Right renal cortex interstitium (tissue), 3 donors: ENCODE data around the gene FERD3L. TPM values are rescaled to one million over a fixed set of nuclear protein-coding genes. Genes with fewer than 3 reads are reported as not detected.
"Not testable (repeated sequence)": the region's sequence is repeated elsewhere in the genome, so short reads cannot be mapped to it uniquely, and the experiment has no call there.

ENCODE experiments used
- DNase-seq, 3 donors: peaks; one replicate each; pipeline ENCODE4 v3.0.0-alpha.2; 2013; ENCODE audit warnings: low read depth in 3 of 3, low spot score in 2 of 3
- polyA plus RNA-seq, 3 donors: library from polyadenylated mRNA; unstranded; fragments of 120-200 nt; gene quantifications; one replicate each; pipeline ENCODE4 v1.2.1, GENCODE V29; 2013; ENCODE audit not compliant: insufficient read length in 3 of 3

Gene FERD3L, protein sequence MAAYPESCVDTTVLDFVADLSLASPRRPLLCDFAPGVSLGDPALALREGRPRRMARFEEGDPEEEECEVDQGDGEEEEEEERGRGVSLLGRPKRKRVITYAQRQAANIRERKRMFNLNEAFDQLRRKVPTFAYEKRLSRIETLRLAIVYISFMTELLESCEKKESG
- not detected for polyA plus RNA-seq

DNA sequence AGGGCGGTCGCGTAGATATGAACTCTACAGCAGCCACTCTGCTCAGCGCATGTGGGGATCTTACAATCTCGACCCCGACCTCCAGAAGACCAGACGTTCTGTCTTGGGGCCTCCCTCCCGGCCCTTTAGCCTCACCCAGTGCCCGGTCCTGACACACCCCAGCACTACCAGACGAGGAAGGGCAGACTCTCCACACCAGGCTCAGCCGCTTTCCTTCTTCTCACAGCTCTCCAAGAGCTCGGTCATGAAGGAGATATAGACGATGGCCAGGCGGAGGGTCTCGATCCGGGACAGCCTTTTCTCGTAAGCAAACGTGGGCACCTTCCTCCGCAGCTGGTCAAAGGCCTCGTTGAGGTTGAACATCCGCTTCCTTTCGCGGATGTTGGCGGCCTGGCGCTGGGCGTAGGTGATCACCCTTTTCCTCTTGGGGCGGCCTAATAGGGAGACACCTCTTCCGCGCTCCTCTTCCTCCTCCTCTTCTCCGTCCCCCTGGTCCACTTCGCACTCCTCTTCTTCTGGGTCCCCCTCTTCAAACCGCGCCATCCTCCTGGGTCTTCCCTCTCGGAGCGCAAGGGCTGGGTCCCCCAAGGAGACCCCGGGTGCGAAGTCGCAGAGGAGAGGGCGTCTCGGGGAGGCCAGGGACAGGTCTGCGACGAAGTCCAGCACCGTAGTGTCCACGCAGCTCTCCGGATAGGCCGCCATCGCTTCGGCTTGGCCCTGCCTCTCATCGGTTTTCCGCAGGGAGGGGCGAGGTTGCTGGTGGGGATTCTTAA, at the start of gene FERD3L:
FERD3L (minus strand) TSS at position 761 of the 773 bp plus-strand sequence; CDS start at position 702, 59 bp downstream.
- DNase-seq: no peak

DNA sequence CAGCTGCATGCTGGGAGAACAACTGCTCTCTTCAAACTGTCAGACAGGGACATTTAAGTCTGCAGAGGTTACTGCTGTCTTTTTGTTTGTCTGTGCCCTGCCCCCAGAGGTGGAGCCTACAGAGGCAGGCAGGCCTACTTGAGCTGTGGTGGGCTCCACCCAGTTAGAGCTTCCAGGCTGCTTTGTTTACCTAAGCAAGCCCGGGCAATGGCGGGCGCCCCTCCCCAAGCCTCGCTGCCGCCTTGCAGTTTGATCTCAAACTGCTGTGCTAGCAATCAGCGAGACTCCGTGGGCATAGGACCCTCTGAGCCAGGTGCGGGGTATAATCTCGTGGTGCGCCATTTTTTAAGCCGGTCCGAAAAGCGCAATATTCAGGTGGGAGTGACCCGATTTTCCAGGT, 49.2 kb upstream of the FERD3L start:
- not testable (repeated sequence) for DNase-seq

DNA sequence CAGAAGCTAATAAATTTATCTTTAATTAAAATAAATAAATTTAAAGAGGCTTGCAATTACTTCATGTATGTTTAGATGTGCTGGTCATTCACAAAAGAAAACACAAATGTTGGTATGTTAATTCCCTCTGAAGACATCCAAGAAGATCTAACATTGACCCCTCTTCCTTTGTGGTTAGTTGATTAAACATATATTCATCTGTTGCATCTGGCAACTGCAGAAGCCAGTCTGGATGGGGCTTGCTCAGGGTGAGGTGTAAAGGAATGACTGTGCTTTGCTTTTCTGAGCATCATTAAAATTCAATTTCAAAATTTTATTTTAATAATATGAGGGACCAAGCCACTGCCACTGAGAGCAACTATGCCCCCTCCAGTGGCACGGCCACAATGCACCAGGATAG, 36.4 kb upstream of the FERD3L start:
- DNase-seq: no peak

DNA sequence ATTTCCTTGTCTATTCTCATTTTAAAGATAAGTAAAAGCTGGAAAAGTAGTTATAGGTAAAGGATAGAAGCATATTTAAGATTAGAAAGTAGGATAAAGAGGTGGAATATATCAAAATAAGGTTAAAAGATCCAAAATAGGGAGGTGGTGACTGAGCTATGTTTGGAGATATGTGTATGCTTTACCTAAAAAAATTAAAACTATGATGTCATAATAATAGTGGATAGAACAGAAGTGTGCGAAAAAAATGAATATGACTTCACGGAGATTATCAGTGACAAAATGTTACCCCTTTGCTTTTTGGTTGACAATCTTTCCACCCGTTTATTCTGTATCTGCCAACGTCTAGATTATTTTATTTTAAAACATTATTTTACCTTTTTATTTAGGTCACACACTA, 33.4 kb upstream of the FERD3L start:
- DNase-seq: no peak

DNA sequence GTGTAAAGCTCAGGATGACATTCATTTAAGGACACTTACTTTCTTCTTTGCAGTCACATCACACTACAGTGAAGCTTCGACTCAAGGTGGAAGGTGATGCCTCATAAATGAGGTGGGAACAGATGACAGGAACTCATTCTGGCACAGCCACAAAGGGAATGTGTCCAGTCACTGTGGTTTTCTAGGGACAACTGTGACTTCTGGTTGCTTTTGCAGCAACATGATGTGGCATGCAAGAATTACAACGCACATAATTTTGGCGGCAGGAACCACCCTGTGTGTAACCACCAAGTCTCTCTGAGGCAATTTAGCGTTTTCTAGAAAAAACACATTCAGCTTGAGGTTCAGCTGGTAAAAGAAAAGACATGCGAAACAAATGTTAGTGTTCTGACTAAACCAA, 32.0 kb upstream of the FERD3L start:
- no peak for DNase-seq

DNA sequence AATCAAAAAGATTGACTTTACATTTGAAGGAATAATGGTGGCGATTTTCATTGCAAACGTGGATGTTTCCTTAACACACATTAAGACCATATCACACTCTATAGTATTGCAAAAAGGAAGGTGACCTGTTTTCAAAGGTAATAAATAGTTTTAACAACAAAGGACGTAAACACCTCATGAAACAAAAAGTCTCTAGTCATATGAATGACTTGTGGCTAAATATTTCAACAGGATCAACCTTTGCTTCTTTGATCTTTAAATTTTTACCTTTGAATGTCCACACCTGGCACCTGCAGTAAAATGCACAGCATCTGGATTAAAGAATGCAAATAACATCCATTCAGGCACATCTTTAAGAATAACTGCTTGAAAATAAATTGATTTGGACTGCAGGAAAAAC, 30.0 kb upstream of the FERD3L start:
- DNase-seq: no peak

DNA sequence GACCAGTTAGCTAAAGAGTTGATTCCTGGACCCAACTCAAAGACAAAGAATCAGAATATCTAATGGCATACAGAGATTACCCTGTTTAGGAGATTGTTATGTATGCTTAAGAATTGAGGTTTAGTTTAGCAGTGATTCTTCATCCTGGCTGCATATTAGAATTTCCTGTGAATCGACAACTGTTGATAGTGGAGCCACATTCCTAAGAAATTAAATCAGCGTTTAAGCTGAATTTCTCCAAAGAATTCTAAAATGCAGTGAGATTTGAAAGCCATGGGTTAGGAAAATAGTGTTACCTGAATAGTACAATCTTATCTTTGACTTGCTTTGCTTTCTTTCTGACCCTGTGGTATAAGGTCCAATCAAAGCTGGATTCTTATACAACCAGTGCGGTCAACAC, 16.4 kb upstream of the FERD3L start:
- DNase-seq: no peak

DNA sequence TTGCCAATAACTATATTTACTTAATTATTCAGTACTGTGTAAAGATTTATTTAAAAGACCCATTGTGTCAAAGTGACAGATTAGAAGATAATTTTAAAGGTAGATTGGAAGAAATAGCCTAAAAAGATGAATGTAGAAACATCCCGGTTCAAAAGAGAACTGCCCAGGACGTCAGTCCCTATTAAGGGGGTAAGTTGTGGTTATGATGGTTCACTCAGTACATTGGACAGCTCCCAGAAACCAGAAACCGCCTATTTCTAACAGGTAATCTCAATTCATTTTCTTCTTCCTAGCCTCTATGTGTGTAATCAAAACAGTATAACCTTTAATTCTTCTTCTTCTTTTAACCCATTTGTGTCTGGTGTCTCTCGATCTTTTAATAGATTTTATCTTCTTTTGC, 1.5 kb upstream of the FERD3L start:
- DNase-seq: peak; percentile 9 to 19 (median 14)

DNA sequence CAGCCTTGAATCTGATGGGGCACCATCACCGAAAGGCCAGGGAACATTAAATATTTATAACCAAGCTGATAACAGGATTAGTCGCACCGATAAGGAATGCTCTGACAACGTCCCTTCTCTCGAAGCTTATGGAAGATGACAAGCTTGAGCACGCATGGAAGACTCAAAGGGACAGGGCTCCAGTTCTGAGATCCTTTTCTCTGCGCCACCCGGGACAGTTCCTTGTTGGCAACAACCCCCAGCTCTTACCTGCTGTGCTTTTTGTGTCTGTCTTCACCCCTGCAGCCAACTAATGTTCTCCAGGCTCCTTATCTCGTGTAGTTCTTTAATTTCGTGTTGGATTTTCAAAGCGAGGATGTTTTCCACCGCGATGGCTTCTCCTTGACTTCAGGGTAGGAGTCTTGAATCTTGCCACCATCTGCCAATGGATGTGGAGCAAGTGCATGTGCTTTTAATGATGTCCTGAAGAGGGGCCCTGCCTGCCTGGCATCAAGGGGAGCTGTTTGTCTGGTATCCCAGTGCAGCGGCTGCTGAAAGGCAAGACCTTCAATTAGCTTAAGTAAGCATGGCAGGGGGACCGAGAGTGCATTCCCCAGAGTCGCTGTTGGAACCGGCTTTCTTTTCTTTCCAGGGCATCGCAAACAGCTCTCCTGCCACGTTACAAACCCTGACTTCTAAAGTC, 354 bp upstream of the FERD3L start:
- DNase-seq: no peak

DNA sequence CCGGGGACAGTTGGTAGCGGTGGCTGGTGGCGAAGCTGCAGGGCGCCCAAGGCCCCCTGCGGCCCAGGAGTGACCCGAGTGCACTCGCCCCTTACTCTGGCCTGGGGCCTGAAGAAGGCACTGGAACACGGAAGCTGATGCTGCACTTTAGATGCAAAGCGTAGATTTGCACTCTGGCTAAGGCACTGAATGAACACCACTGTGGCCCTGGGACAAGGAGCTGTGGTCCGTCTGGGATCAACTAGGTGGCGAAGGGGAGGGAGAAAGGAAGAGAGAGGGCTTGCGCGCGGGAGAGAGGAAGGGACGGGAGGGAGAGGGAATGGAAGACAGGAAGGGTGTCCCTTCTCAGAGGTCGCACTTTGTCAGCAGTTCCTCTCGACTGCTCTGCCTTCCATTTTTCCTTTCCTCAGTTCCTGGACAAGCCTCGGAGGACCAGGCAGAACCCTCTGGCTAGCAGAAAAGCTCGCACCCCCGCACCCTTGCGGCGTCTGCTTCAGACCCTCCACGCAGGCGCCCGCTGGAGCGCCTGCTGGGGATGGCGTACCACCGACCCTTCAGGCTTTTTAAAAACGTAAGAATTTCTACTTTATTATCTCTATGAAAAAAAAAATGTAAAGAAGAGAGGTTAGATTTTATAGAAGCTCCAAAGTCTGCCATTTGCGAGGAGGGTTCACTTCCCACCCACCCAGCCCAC, 1.2 kb downstream of the FERD3L start:
- no peak for DNase-seq

DNA sequence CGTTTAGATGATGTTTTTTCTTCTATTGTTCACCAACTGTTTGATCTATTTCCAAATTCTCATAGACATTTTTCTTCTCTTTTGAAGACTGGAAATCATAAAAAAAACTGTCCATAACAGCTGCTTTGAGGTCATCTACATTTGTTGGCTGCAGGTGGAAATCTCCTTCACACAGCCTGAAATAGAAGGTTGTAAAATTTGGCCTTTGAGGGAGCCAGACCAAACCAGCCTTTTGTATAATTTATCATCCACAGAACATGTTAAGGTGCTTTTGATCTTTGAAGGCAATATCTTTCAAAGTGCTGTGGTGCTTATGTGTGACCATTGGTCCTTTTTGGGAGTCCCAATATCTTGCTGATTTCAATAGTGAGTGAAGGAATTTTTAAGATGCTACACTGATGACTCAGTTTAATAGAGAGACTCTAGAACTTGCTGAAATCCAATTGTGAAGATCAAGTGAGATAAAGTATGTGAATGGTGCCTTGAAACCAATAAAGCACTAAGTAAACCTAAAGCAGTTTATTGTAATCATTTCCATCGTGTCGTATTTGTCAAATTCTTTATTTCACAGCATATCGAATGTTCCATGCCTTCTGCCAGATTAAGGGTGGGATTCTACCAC, 5.4 kb downstream of the FERD3L start:
- no peak for DNase-seq

DNA sequence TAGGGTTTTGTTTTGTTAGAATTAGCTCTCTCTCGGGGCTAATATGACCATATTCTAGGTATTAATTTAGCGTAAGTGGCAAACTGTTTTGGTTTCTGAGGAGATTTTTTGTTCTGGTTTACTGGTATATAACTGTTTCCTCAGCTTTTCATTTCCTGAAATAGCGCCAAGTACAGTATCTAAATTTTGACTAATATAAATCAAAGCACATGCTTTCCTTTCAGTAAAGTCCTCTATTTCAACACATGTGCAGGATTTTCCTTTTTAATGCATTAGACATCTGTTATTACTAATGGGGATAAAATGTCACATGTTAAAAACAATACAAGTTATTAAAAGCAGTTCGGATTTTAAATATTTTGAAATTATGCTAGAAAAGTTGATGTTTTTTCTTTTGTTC, 11.3 kb downstream of the FERD3L start:
- DNase-seq: no peak

DNA sequence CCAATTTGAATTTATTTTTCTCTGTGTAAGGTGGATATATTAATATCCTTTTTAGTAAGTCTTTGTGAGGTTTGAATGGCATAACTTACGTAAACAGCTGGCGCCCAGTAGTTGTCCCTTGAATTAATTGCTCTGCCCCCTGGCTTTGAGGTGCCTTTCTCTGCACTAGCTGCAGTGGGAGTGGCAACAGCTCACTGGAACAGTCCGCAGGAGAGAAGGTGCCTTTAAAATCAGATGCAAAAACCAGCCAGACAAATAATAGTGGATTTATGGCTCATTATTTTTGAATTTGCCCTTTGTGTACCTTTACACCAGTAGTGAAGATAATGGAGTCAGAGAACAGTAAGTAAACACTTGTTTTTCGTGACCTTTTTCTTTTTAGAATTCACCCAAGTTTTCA, 11.8 kb downstream of the FERD3L start:
- no peak for DNase-seq

DNA sequence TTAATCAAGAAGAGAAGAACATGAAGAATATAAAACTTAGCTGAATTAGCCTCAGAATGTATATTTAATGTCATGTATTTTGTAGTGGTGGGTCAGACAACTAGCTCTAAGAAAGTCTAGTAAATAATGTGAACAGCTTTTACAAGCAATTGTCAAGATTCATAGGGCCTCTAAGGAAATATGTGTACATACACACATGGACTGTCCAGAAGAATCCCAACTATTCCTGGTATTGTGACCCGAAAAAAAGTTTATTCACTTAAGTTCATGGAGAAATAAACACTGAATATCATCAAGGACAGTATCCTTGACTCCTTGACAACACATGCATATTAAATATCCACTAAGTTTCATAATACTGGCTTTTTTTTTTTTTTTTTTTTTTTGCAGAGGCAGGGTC, 16.4 kb downstream of the FERD3L start:
- no peak for DNase-seq

DNA sequence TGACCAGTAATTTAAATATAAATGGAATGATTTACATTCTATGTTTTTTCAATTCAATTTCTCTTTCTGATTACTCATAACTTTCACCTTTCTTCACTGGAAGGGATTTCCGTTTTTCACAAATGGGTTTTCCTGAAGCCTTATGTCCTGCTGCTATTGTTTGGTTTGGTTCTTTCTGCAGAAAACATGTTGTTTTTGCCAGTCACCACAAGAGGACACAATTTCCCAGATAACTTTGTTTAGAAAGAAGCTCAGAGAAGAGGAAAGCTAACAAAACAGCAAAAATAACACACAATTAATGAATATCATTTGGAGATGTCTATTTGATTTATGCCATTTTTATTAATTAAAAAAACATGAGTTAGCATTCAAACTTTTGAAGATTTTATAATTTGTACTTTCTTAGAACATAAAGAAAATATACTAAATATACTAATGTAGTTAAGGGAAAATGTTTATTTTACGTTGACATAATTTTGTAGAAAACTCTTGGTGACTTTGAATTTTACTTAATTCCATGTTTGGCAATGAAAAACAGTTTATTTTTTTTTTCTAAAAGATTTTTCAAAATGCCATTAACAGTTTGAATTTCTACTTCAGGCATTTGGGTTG, 23.1 kb downstream of the FERD3L start:
- DNase-seq: no peak

DNA sequence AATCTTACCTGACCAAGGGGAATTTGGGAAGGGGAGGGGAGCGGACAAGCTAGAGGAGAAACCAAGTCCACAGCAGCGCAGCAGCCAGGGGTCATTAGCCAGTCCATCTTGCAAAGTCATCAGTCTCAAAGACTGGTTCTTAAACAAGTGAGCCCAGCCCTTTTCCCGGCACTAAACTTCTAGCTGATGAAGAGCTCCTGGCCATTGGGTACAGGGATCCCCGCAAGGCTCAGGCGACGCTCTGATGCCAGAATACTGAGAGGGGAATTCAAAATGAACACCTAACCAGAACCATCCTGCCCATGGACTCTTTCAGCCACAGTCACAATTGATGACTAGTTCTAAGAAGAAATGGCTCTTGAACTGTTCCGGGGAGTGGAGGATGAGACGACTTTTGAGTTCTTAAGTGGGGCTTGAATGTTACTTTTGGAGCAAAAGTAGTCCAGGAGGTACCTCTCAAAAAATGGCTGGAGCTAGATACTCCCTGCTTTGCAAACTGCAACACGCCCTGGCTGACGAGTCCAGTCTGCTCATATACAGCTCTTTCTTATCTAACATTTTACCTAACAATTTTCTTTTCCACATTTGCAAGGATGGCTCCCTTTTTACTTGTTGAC, 25.2 kb downstream of the FERD3L start:
- no peak for DNase-seq

DNA sequence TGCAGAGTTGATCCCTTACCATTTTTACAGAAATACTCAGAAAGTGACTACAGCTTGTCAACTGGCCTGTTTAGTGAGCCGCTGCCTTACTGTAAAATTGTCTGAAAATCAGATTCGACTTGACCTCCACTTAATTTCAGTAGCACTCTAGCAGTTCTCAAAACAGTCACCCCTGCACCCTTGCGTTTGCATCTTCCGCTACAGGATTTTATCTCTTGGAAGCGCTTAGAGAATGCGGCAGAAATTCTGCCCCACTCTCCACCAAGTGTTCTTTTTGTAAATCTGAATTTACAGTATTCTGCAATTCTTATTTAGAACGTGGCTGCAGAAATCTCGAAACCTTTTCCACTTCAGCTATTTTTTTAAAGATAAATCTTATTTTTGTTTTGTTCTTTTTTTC, 25.8 kb downstream of the FERD3L start:
- DNase-seq: no peak

DNA sequence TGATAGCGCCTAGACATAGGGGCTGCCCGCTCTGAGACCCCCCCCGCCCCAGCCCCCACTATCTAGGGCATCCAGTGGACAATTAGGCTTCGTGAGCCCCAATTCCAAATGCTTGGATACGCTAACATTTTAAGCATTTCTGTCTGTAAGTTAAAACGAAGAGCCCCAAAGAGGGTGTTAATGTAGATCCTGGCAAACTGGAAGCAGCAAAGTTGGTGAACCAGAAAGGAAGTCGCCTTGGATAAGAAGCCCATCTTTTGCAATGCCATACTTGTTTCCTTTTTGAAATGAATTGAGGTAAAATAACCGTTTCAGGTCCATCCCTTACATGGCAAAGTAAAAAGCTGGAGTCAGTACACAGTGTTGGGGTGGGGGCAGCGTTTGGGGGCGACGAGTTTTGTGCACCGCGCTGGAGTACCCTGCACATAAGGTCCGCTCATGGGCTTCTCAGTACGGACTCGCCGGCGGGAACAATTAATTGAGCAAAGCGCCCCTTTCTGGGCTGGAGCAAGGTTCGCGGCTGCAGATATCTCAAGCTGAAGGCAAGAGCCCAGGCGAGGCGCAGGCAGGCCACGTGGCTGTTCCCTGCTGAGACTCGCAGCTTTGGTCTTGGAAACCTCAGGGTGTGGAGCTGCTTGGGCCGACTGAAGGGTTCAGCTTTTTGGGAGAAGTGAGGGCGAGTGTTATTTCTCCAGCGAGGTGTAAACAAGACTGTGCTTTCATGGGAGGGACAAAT, 26.4 kb downstream of the FERD3L start:
- no peak for DNase-seq

DNA sequence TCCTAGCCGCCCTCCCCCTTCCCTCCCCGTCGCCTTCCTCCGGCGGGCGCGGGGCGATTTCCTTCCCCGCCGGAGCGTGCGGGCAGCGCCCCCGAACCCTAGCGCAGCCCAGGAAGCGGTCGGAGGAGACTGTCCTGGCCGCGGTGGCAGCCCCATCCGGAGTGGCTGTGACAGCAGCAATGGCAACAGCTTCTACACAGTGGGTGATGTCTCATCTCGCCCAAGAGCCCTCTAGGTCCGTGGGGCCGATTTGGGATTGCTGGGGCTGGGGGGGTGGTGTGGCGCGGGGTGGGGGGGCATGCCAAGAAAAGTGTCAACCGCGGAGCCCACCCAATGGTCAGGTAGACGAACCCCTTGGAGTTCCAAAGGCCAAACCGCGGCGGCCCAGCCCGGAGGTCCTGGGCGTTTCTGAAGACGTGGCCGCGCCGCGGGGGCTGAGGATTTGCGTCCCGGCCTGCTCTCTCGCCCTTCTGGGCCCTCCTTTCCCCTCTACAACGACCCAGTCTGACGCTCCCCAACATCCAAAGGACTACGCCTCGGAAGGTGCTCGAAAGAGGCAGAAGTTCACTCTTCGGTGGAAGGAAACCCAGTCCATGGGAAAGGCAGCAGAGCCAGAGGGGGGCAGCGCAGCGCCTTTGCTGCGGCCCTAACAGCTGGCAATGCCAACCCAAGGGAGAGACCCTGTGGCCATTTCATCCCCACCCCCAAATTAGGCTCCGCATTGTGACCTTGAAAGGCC, 27.2 kb downstream of the FERD3L start:
- DNase-seq: no peak
